Thyroid gland (tissue), 4 donors: ENCODE data around the gene SNORC. TPM values are rescaled to one million over a fixed set of nuclear protein-coding genes. Genes with fewer than 3 reads are reported as not detected.

ENCODE experiments used
- DNase-seq, 2 donors: peaks; one replicate each; pipeline ENCODE4 v3.0.0-alpha.2; 2019
- H3K27ac ChIP-seq, 3 donors: fragments of 200-600 bp; sonication (generic); 1 replicate in 2 of 3; 2 replicates in 1 of 3; pipeline ENCODE4 v1.5.1; 2016 to 2019; ENCODE audit warnings: mild to moderate bottlenecking in 1 of 3, moderate library complexity in 1 of 3
- H3K27me3 ChIP-seq: fragments of 200-600 bp; sonication (generic); one replicate; pipeline ENCODE4 v1.5.1; 2019
- H3K36me3 ChIP-seq, 2 donors: fragments of 200-600 bp; sonication (generic); one replicate each; pipeline ENCODE4 v1.5.1; 2016 to 2019
- H3K4me1 ChIP-seq, 2 donors: fragments of 200-600 bp; sonication (generic); one replicate each; pipeline ENCODE4 v1.5.1; 2017 to 2019
- H3K4me3 ChIP-seq, 3 donors: fragments of 200-600 bp; sonication (generic); replicated peaks in 1 of 3; 1 replicate in 2 of 3; 2 replicates in 1 of 3; pipeline ENCODE4 v1.5.1; 2016; ENCODE audit warnings: mild to moderate bottlenecking in 1 of 3
- H3K9me3 ChIP-seq: fragments of 200-600 bp; sonication (generic); one replicate; pipeline ENCODE4 v1.5.1; 2017
- POLR2A ChIP-seq, 2 donors: fragments of 450-650 bp; IDR thresholded peaks; one replicate each; pipeline ENCODE4 v1.6.1; 2017; ENCODE audit warnings: antibody characterized with exemption in 2 of 2, mild to moderate bottlenecking in 2 of 2, moderate library complexity in 1 of 2
- WGBS, 2 donors: methylation state at CpG; one replicate each; pipeline ENCODE4 v1.1.5; 2017; 5-methylcytosine and 5-hydroxymethylcytosine counted together
- intact Hi-C: fragments of 100-400 bp; cut with DNase I; formaldehyde crosslinking; loops from one replicate; pipeline ENCODE4 v1.15.1; 2023
- total RNA-seq, 4 donors: library from RNA; depleted of rRNA; stranded (reverse); fragments of >200 nt; gene quantifications; one replicate each; pipeline ENCODE4 v1.2.3, GENCODE V29; 2016
- TF ChIP-seq, protein P1 (sequence below), 6 experiments: fragments of 200-600 bp in 3 of 6; fragments of 450-650 bp in 3 of 6; sonication (generic) in 3 of 6; IDR thresholded peaks; one replicate each; pipeline ENCODE4 v1.5.1; 2016 to 2019; ENCODE audit warnings: antibody characterized with exemption in 6 of 6, mild to moderate bottlenecking in 2 of 6, inconsistent platforms in 1 of 6, moderate library complexity in 1 of 6

Gene SNORC
- total RNA-seq, 4 donors from 2014 or later: 0.45 to 1.9 (median 0.79) TPM; not detected in 1

DNA sequence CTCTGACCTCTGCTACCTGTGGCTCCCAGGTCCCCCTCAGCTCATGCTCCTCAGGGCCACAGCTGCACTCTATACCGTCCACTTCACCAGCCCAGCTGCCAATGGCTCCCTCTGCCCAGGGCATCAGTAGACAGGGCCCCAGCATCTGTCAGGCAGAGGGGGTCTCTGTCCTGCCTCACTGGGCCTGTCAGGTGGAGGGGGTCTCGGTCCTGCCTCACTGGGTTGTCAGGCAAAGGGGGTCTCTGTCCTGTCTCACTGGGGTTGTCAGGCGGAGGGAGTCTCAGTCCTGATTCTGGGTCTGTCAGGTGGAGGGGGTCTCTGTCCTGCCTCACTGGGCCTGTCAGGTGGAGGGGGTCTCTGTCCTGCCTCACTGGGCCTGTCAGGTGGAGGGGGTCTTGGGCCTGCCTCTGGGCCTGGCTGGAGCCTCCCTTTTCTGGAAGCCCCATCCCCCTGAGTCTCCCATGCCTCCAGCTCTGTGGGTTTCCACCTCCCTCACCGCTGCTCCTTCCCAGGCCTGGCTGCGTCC is 19.9 kb downstream of the SNORC start:
- no peaks in the 10 kb centered on the region for H3K27me3 ChIP-seq

DNA sequence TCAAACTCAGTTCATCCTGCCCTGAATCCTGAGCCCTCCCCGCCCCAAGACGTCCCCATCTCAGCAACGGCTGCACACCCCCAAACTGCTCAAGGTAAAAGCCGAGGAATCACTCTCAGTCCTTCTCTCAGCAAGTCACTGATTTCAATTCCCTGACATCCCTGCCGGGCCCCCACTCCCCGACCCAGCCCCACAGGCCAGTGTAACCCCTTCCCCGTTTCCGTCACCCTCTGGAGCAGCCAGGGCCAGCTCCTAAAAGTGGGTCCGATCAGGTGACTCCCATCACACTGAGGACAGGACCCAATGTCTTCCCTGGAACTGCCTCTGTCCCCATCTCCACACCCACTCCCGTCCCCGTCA is 20.5 kb downstream of the SNORC start:
- Histone ChIP-seq H3K4me1 (peaks cover 3 to 4% of the 10 kb centered on the region in 2 donors), H3K4me3 (no peak overlapping the region), H3K27me3 (no peaks in the 10 kb centered on the region), H3K27ac (no peak overlapping the region), H3K36me3 (no peaks in the 10 kb centered on the region), H3K9me3 (no peaks in the 10 kb centered on the region)
- TF ChIP-seq, protein P1, sequence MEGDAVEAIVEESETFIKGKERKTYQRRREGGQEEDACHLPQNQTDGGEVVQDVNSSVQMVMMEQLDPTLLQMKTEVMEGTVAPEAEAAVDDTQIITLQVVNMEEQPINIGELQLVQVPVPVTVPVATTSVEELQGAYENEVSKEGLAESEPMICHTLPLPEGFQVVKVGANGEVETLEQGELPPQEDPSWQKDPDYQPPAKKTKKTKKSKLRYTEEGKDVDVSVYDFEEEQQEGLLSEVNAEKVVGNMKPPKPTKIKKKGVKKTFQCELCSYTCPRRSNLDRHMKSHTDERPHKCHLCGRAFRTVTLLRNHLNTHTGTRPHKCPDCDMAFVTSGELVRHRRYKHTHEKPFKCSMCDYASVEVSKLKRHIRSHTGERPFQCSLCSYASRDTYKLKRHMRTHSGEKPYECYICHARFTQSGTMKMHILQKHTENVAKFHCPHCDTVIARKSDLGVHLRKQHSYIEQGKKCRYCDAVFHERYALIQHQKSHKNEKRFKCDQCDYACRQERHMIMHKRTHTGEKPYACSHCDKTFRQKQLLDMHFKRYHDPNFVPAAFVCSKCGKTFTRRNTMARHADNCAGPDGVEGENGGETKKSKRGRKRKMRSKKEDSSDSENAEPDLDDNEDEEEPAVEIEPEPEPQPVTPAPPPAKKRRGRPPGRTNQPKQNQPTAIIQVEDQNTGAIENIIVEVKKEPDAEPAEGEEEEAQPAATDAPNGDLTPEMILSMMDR (IDR thresholded peaks at IDR 0.05): no peak
- no peak for TF ChIP-seq POLR2A (IDR thresholded peaks at IDR 0.05)
- DNase-seq: no peak
- 81 to 88% methylated on average over 11 of the region's 11 CpGs for WGBS, 2 donors
- intact Hi-C loops: no loop called here

More for the DNA sequence above, 19.9 kb downstream of the SNORC start:
- no peak overlapping the region for H3K4me3 ChIP-seq
- TF ChIP-seq, protein P1 (IDR thresholded peaks at IDR 0.05): no peak
- TF ChIP-seq POLR2A (IDR thresholded peaks at IDR 0.05): no peak
- DNase-seq: no peak
- 84 to 91% methylated on average over 3 to 4 of the region's 5 CpGs for WGBS, 2 donors
- intact Hi-C loops: no loop called here
- no peaks in the 10 kb centered on the region for H3K9me3 ChIP-seq
- H3K27ac ChIP-seq: no peak overlapping the region
- H3K4me1 ChIP-seq: peaks cover 3 to 4% of the 10 kb centered on the region in 2 donors
- no peaks in the 10 kb centered on the region for H3K36me3 ChIP-seq

DNA sequence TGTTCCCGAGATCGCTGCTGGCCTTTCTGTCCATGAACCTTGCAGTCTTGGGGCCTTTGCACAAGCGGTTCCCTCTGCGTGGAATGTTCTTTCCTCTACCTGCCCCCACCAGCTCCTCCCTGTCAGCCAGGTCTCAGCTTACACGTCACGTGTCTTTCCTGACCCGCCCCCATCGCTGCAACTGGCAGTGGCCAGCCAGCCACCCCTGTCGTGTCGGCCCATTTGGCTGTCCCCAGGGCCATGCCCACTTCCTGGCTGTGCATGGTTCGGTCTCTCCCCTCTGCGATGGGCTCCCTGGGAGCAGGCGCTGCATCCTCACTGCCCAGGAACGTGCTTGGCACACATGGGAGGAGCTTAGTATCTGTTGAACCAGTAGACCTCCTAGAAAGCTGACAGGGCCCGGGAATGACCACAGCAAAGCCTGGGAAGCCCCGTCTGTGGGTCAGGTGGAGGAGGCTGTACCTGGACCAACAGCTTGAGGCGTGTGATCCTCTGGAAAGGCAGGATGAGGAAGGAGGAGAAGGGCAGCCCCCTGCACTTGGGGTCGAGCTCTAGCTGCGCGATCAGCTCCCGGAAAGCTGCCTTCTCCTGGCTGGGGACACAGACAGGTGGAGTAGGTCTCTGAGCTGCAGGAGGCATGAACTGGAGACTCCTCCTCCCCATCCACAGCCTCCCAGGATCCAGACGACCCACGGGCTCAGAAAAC is 21.0 kb downstream of the SNORC start:
- TF ChIP-seq, protein P1 (IDR thresholded peaks at IDR 0.05): no peak
- no peak for TF ChIP-seq POLR2A (IDR thresholded peaks at IDR 0.05)
- peak; percentile 59 to 68 for DNase-seq
- Histone ChIP-seq H3K36me3 (no peaks in the 10 kb centered on the region), H3K27me3 (no peaks in the 10 kb centered on the region), H3K27ac (no peak overlapping the region), H3K4me1 (peaks cover 3 to 4% of the 10 kb centered on the region in 2 donors), H3K9me3 (no peaks in the 10 kb centered on the region), H3K4me3 (no peak overlapping the region)
- intact Hi-C loops: no loop called here
- WGBS, 2 donors: 31 to 38% methylated on average over 23 of the region's 23 CpGs

- no peak overlapping the region for H3K27ac ChIP-seq
- H3K27me3 ChIP-seq: no peaks in the 10 kb centered on the region
- 68% methylated on average over 8 to 10 of the region's 11 CpGs for WGBS, 2 donors
- TF ChIP-seq, protein P1 (IDR thresholded peaks at IDR 0.05): no peak
- no peak for TF ChIP-seq POLR2A (IDR thresholded peaks at IDR 0.05)
- DNase-seq: no peak
- H3K9me3 ChIP-seq: no peaks in the 10 kb centered on the region
- intact Hi-C loops: no loop called here
- peaks cover 3 to 4% of the 10 kb centered on the region in 2 donors for H3K4me1 ChIP-seq
- H3K36me3 ChIP-seq: no peaks in the 10 kb centered on the region
- no peak overlapping the region for H3K4me3 ChIP-seq
Observed at GRCh38 chr2:232891621-232892071, 21.6 kb downstream of the SNORC start.

GRCh38 chr2:232892221-232892620 is 22.2 kb downstream of the SNORC start:
- DNase-seq: no peak
- 87 to 93% methylated on average over 13 of the region's 13 CpGs for WGBS, 2 donors
- Histone ChIP-seq H3K4me1 (peaks cover 3 to 4% of the 10 kb centered on the region in 2 donors), H3K27me3 (no peaks in the 10 kb centered on the region), H3K36me3 (no peaks in the 10 kb centered on the region), H3K9me3 (no peaks in the 10 kb centered on the region), H3K4me3 (no peak overlapping the region), H3K27ac (no peak overlapping the region)
- TF ChIP-seq POLR2A (IDR thresholded peaks at IDR 0.05): no peak
- TF ChIP-seq, protein P1 (IDR thresholded peaks at IDR 0.05): no peak
- intact Hi-C loops: no loop called here
